ENCODE data around the gene MYO1H. TPM values are rescaled to one million over a fixed set of nuclear protein-coding genes. Genes with fewer than 3 reads are reported as not detected.

Gene MYO1H
- total and polyA plus RNA-seq, 2 of the 13 experiments (the other 11 are each of a cell fraction or from before 2014, with no cell fraction given) = not detected

- Histone ChIP-seq H3K36me3 (replicated peaks in 1 of 2; ENCODE audit: control insufficient read depth in 1 of 2, insufficient read depth in 2 of 2, low read length in 2 of 2) (peaks cover 14 to 44% of the 10 kb centered on the region in 2 experiments), H3K4me2 (ENCODE audit: low read depth, low read length) (no peak overlapping the region), H3K9me3 (ENCODE audit: low read length) (no peaks in the 10 kb centered on the region), H3K4me1 (ENCODE audit: insufficient read depth, low read length) (peaks cover 32% of the 10 kb centered on the region), H3K27ac (ENCODE audit: extremely low read length, insufficient read depth, low read length) (no peak overlapping the region), H4K20me1 (ENCODE audit: insufficient read depth, low read length) (no peaks in the 10 kb centered on the region), H3K27me3 (ENCODE audit: control insufficient read depth in 1 of 2, insufficient read depth in 2 of 2, low read length in 2 of 2) (no peaks in the 10 kb centered on the region), H3K79me2 (ENCODE audit: insufficient read depth, low read length) (no peaks in the 10 kb centered on the region), H2AFZ (ENCODE audit: low read length) (no peak overlapping the region), H3K4me3 (replicated peaks in 1 of 3; ENCODE audit: insufficient read depth in 1 of 3, low read depth in 2 of 3, low read length in 3 of 3) (no peak overlapping the region), H3K9ac (ENCODE audit: insufficient read depth, low read depth, low read length) (no peak overlapping the region)
- 89% methylated on average over 8 of the region's 8 CpGs for WGBS (ENCODE audit: low lambda C conversion rate)
- POLR2A ChIA-PET = interaction anchor here (1.3 kb wide), 1 partner anchor 13 kb away, joined by 4 read pairs; no protein-coding TSS in a partner anchor
- BruUV-seq (replicated peaks) = no TSS peak
- CTCF ChIA-PET (ENCODE audit: low intra/inter-chr PET ratio, low total read pairs) = no interaction called here
- in situ Hi-C loops (cut with HindIII; ENCODE audit: extremely low pct_ligation_motif_present, low pct_unique_long_range_greater_than_20kb) (no loop called here), intact Hi-C loops (cut with micrococcal nuclease; ENCODE audit: unreplicated experiment) (no loop called here)
- no peak for DNase-seq (ENCODE audit: low spot score)
- no peak for FAIRE-seq
- no peak for TF ChIP-seq ZNF3 (CRISPR knock-in tag; IDR thresholded peaks at IDR 0.05)
- TF ChIP-seq CEBPB (IDR thresholded peaks at IDR 0.05; ENCODE audit: borderline replicate concordance, low read depth, low read length) = peak; percentile 43; the same call in 1 of the 2 replicates
- ATAC-seq = no peak
Measured at GRCh38 chr12:109448707-109449390, 101.1 kb downstream of the MYO1H start.

- in situ Hi-C loops (cut with HindIII; ENCODE audit: extremely low pct_ligation_motif_present, low pct_unique_long_range_greater_than_20kb) (no loop called here), intact Hi-C loops (cut with micrococcal nuclease; ENCODE audit: unreplicated experiment) (no loop called here)
- no TSS peak for BruUV-seq (replicated peaks)
- FAIRE-seq (no peak), ATAC-seq (peak; percentile 75), DNase-seq (ENCODE audit: low spot score) (no peak)
- Histone ChIP-seq H3K4me2 (ENCODE audit: low read depth, low read length) (no peak overlapping the region), H3K27ac (ENCODE audit: extremely low read length, insufficient read depth, low read length) (no peak overlapping the region), H3K4me3 (replicated peaks in 1 of 3; ENCODE audit: insufficient read depth in 1 of 3, low read depth in 2 of 3, low read length in 3 of 3) (no peak overlapping the region), H3K27me3 (ENCODE audit: control insufficient read depth in 1 of 2, insufficient read depth in 2 of 2, low read length in 2 of 2) (no peaks in the 10 kb centered on the region), H4K20me1 (ENCODE audit: insufficient read depth, low read length) (no peaks in the 10 kb centered on the region), H3K9me3 (ENCODE audit: low read length) (no peaks in the 10 kb centered on the region), H3K4me1 (ENCODE audit: insufficient read depth, low read length) (peaks cover 32% of the 10 kb centered on the region), H2AFZ (ENCODE audit: low read length) (no peak overlapping the region), H3K79me2 (ENCODE audit: insufficient read depth, low read length) (no peaks in the 10 kb centered on the region), H3K36me3 (replicated peaks in 1 of 2; ENCODE audit: control insufficient read depth in 1 of 2, insufficient read depth in 2 of 2, low read length in 2 of 2) (peaks cover 21 to 55% of the 10 kb centered on the region in 2 experiments), H3K9ac (ENCODE audit: insufficient read depth, low read depth, low read length) (no peak overlapping the region)
- POLR2A ChIA-PET = no interaction called here
- CTCF ChIA-PET (ENCODE audit: low intra/inter-chr PET ratio, low total read pairs) = no interaction called here
- WGBS (ENCODE audit: low lambda C conversion rate) = 87% methylated on average over 16 of the region's 16 CpGs
- TF ChIP-seq SMARCC2 (IDR thresholded peaks at IDR 0.05) = no peak
- no peak for TF ChIP-seq ZNF333 (CRISPR knock-in tag; IDR thresholded peaks at IDR 0.05; ENCODE audit: borderline replicate concordance)
- no peak for TF ChIP-seq ZMAT3 (CRISPR knock-in tag; conservative IDR thresholded peaks at IDR 0.05)
- TF ChIP-seq MIER2 (CRISPR knock-in tag; IDR thresholded peaks at IDR 0.05) = no peak
- no peak for TF ChIP-seq ARID5B (CRISPR knock-in tag; IDR thresholded peaks at IDR 0.05)
- TF ChIP-seq TOPORS (CRISPR knock-in tag; IDR thresholded peaks at IDR 0.05) = no peak
- peak; percentile 32; the same call in 1 of the 2 replicates for TF ChIP-seq ZBTB33 (CRISPR knock-in tag; IDR thresholded peaks at IDR 0.05)
- no peak for TF ChIP-seq TBL1XR1 (IDR thresholded peaks at IDR 0.05; ENCODE audit: borderline replicate concordance, low read length, partially characterized antibody)
Measured at GRCh38 chr12:109449845-109450532, 102.3 kb downstream of the MYO1H start.

All from HepG2 (cell line).